ENCODE data around the gene LSS.
"Not testable (repeated sequence)": the region's sequence is repeated elsewhere in the genome, so short reads cannot be mapped to it uniquely, and the experiment has no call there.

LSS gene

GRCh38 chr21:46246345-46246744 lies 17.8 kb upstream of the LSS start:
- DNase-seq (ENCODE audit: low read depth in 1 of 2, low spot score in 1 of 2): no peak

- no peak for DNase-seq (ENCODE audit: low read depth in 1 of 2, low spot score in 1 of 2)
Measured at GRCh38 chr21:46245213-46245915, 16.8 kb upstream of the LSS start.

GRCh38 chr21:46244602-46245001 lies 16.0 kb upstream of the LSS start:
- no peak for DNase-seq (ENCODE audit: low read depth in 1 of 2, low spot score in 1 of 2)

DNA sequence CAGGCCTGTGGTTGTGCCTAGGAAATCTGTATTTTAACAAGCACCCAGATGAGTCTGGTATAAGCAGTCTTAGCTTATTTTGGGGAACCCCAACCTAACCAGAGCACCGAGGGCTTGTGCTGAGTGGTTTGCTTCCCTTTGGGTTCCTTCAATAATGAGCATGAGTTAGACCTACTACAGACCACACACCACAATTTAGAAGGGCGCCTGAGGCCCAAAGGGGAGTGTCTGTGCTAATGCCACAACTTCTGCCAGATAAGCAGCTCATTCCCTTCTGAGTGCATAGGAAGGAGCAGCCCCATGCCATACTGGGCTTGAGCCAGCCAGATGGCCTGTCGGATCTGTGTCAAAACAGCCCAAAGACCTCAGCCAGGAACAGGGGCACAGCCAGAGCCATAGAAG lies 15.4 kb upstream of the LSS start:
- no peak for DNase-seq (ENCODE audit: low read depth in 1 of 2, low spot score in 1 of 2)

- DNase-seq (ENCODE audit: low read depth in 1 of 2, low spot score in 1 of 2): no peak
Measured at GRCh38 chr21:46243325-46243724, 14.8 kb upstream of the LSS start.

DNA sequence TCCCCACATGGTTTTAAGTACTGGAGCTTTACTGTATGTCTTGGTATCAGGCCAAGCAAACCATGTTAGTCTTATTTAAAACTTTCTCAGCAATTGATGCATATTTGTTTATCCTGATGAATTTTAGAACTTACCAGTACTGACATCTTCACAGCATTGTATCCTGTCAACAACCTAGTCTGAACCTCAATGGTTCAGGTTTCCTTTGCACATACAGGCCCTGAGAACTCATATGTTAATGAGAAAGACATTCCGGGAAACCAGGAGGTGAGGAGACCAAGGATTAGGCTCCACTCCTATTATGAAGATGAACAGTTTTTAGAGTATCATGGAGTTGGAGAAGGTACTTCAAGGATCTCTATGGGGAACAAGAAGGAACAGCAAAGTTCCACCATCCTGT lies 13.0 kb upstream of the LSS start:
- DNase-seq (ENCODE audit: low read depth in 1 of 2, low spot score in 1 of 2): not testable (repeated sequence)

DNA sequence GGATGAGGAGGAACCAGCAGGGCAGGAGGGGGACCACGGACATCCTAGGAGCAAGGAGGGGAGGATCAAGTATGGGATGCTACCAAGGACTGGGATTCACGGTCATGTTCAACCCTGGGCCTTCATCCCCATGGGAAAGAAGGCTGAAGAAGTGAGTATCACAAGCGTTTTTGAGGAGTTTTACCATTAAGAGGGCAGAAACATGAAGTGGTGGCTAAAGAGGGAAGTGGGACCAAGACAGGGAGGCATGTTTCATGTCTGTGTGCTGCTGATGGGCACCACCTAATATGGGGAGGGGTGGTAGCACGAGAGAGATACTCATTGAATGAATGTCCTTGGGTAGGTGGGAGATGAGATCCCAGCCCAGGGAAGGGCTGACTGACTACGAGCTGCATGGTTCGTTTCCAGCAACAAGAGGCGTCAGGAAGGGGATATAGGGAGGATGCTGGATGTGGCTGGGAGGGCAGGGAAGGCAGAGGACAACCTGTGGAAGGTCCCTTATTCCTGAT lies 11.3 kb upstream of the LSS start:
- DNase-seq (ENCODE audit: low read depth in 1 of 2, low spot score in 1 of 2): no peak

GRCh38 chr21:46237474-46237873 lies 8.9 kb upstream of the LSS start:
- no peak for DNase-seq (ENCODE audit: low read depth in 1 of 2, low spot score in 1 of 2)

DNA sequence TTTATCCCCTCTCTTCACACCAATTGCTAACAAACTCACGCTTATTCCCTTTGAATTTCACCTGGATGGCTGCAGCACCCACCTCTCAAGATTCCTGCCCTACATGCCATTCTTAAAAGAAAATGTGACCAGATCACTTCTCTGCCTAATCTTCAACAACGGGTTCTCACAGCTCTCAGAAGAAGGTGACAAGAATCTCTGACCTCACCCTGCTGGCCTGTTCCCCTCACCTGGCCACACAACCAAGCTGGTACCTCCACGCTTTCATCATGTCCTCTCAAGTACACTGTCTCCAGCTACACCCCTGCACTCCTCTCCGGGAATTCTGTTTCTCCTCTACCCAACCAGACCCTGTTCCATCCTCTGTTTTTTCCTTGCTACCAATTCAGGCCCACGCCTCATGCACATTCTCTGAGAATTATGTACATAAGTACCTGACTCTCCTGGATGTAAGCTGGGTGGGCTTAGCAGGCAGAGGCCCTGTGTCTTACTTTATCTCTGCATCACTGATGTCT lies 5.9 kb upstream of the LSS start:
- DNase-seq (ENCODE audit: low read depth in 1 of 2, low spot score in 1 of 2): no peak

DNA sequence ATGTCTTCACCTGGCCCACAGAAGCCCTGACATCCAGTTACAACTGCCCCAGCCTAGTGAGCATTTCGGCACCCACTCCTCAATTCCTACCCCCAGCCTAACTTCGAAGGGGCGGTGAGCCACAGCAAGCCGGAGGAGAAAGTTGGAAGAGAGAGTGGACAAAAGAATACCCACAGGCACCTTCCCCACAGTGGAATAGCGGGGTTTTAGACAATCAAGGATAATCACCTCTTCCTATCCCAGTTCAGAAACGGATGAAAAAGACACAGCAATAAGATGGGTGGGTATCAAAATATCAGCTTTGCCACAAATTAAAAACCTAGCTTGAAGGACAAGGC lies 1.3 kb upstream of the LSS start:
- no peak for DNase-seq (ENCODE audit: low read depth in 1 of 2, low spot score in 1 of 2)

DNA sequence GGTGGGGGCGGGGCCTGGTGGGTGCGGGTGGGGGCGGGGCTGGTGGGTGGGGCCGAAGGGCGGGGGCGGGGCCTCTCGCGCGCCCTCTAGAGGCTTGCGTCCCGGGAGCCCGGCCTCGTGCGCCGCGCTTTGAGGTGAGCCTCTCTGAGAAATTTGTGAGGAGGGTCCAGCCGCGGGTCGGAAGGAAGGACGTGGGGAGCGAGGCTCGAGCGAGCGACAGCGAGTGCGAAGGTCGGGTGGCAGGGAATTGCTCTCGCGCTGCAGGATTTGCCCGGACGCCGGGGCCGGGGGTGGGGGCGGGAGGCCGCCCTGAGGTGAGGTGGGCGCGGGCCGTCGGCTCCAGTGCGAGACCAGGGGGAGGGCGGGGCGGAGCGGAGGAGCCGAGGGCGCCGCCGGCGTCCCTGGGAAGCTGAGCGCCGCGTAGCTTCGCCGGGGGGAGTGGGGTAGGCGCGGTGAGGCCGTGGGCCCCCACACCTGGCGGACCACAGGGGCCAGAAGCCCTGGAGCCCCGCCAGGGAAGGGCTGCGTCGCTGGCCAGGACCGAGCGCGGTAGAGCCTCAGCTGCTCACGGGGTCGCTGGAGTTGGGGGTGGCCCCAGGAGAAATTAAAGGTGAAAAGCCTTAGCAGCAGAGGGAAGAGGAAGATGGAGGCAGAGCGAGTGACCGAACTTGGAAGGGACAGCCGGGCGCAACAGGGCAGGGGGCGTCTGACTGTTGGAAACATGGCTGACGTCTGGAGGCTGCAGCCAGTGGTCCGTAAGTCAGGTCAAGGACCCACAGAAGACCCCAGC lies 754 bp upstream of the LSS start:
- no peak for DNase-seq (ENCODE audit: low read depth in 1 of 2, low spot score in 1 of 2)

- no peak for DNase-seq (ENCODE audit: low read depth in 1 of 2, low spot score in 1 of 2)
Measured at GRCh38 chr21:46227811-46228344, 696 bp downstream of the LSS start.

GRCh38 chr21:46226920-46227599 lies 1.5 kb downstream of the LSS start:
- no peak for DNase-seq (ENCODE audit: low read depth in 1 of 2, low spot score in 1 of 2)

DNA sequence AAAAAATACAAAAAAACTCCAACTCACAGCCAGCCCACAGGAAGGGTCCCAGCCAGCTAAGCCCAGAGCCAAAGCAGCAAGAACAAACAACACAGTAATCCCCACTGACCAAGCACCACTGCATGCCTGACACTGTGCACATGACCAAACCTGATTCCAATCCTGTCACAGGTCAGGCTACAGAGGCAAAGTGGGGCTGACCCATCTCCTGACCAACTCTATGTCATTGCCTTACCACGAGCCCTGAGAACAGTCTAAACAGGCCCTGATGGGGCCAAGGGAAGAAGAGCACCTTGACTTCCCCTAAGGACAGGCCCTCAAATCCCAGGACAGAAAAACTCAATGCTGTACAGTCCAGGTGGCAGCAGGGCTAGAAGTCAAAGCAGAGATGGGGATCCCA lies 2.4 kb downstream of the LSS start:
- no peak for DNase-seq (ENCODE audit: low read depth in 1 of 2, low spot score in 1 of 2)

GRCh38 chr21:46223661-46224060 lies 4.9 kb downstream of the LSS start:
- DNase-seq (ENCODE audit: low read depth in 1 of 2, low spot score in 1 of 2): not testable (repeated sequence)

- no peak for DNase-seq (ENCODE audit: low read depth in 1 of 2, low spot score in 1 of 2)
Measured at GRCh38 chr21:46223217-46223616, 5.4 kb downstream of the LSS start.

DNA sequence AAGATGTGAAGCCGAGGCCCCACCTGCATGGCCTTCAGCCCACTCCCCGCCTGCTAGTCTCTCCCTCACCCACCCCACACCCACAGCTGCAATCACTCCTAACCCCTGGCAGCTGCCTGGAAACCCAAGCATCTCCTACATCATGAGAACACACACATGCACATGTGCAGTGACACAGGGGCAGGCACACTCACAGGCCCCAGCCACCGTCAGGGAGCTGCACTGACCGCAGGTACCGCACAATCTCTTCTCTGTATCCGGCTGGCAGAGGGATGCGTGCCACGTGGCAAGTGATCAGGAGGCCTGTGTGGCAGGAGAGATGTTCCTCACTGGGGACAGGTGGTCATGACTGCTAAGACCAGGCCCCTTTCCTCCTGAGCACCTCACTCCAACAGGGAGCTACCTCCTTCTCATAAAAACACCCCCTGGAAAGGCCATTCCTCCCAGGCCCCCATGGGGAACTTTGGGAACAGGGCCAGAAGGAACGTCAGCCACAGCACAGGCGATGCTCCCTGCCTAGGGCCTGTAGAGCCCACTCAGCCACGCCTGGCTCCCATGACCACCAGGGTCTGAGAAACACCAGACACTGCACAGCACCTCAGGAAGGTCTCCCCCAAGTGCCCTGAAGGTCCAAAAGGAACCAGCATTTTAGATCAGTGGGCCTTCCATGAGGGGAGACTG lies 6.0 kb downstream of the LSS start:
- no peak for DNase-seq (ENCODE audit: low read depth in 1 of 2, low spot score in 1 of 2)

GRCh38 chr21:46221664-46222435 lies 6.7 kb downstream of the LSS start:
- no peak for DNase-seq (ENCODE audit: low read depth in 1 of 2, low spot score in 1 of 2)

DNA sequence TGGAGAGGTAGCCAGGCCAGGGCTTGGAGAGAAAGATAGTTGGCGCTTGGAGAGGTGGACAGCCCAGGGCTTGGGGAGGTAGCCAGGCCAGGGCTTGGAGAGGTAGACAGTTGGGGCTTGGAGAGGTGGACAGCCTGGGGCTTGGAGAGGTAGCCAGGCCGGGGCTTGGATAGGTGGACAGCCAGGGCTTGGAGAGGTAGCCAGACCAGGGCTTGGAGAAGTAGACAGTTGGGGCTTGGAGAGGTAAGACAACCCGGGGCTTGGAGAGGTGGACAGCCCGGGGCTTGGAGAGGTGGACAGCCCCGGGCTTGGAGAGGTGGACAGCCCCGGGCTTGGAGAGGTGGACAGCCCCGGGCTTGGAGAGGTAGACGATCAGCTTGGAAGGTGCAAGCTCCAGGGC lies 7.7 kb downstream of the LSS start:
- DNase-seq (ENCODE audit: low read depth in 1 of 2, low spot score in 1 of 2): no peak

GRCh38 chr21:46220275-46220810 lies 8.2 kb downstream of the LSS start:
- DNase-seq (ENCODE audit: low read depth in 1 of 2, low spot score in 1 of 2): no peak

Data from activated CD4-positive, alpha-beta T cell treated with anti-CD3 and anti-CD28 coated beads, Interleukin-2, amount 50 U/mL, for 24 hours (primary cell).